ENCODE data around the gene UGT2B17.
"Not testable (repeated sequence)": the region's sequence is repeated elsewhere in the genome, so short reads cannot be mapped to it uniquely, and the experiment has no call there.

The UGT2B17 gene

GRCh38 chr4:68576272-68577125 is at the start of gene UGT2B17:
TSS of gene UGT2B17 (minus strand) at chr4:68576322. CDS start at chr4:68568484, 7,838 bp downstream.
- no peak for DNase-seq

DNA sequence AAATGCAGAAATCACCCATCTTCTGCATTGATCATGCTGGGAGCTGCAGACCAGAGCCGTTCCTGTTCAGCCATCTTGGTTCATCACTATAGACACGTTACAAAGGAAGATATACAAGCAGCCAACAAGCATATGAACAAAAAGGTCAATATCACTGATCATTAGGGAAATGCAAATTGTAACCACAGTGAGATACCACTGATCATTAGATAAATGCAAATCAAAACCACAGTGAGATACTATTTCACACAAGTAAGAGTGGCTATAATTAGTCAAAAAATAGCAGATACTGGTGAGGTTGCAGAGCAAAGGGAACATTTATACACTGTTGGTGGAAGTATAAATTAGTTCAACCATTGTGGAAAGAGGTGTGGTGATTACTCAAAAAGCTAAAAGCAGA is 46.6 kb upstream of the UGT2B17 start:
- DNase-seq: not testable (repeated sequence)

DNA sequence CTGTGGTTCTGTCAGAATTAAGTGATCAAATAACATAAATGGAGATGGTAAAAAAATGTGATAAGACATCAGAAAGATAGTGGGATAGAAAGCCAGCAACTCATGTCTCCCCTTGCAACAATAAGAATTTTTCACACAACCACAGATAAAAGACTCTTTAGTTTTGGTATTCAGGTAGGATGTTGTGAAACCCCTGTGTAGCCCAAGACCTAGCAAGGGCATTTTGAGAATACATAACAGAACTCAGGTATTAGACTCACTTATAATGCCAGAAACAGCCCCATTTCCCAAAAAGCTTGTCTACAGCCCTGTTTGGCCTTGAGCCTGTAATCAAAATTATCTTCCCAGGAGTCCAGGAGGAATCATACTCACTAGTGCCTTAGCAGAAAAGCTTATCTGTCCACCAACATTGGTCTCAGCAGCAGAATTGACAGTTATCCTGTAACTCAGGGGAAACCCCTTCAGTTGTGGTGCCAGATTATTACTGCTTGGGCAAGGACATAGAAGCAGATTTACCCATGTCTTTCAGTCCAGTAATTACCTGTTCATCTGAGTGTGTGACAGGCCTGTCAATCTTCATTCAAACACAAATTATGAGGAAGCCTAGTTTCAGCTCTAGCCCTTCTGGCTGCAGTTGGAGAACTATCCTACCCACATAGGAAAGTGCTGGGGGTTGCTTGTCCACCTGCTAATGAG is 41.0 kb upstream of the UGT2B17 start:
- no peak for DNase-seq

DNA sequence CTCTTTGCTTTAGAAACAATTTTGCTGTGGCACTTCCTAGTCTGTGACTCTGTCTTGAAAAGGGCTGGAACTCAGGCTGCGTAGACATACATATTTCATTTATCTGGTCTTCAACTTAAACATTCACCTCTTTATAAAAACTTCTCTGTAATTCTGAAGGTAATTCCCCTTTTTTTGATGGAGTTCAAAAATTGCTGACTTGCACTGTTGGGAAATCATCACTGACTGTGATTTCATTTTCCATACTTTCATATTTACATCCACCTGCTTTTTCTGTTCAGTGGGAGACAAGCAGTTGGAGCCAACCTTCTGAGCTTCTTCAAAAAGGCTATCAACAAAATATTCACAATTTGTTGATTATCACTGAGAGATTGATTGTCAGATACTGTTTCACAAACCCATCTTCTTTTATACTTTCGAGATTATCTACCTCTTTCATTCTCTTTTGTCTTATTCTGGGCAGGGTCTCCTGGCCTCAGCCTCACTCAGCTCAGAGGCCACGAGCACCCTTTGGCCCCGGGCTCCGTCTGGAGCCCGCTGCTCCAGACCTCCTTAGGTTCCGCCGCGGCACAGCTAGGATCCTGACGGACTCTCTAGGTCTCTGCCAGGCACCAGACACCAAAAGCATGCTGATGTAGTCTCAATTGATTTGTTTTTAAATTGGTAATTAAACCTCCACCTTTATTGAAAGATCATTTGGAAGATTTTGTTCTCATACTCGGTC is 39.7 kb upstream of the UGT2B17 start:
- DNase-seq: no peak

GRCh38 chr4:68613752-68614151 is 37.6 kb upstream of the UGT2B17 start:
- DNase-seq: no peak

DNA sequence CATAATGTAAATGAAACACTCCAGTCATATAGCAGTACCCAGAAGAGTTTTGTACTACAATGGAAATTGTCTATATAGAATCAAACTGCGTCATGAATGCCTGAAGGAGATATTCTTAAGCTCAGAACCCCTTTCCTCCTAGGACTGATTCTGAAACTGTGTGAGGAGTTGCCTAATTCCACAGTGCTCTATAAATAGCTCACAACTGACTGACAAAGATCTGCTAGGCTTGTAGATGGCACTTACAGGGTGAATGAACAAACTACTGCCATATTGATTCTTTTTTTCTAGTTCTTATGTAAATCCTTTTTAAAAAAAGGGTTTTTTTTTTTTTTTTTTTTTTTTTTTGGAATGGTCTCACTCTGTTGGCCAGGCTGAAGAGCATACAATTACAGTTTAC is 30.1 kb upstream of the UGT2B17 start:
- no peak for DNase-seq

GRCh38 chr4:68599150-68599549 is 23.0 kb upstream of the UGT2B17 start:
- DNase-seq: no peak

DNA sequence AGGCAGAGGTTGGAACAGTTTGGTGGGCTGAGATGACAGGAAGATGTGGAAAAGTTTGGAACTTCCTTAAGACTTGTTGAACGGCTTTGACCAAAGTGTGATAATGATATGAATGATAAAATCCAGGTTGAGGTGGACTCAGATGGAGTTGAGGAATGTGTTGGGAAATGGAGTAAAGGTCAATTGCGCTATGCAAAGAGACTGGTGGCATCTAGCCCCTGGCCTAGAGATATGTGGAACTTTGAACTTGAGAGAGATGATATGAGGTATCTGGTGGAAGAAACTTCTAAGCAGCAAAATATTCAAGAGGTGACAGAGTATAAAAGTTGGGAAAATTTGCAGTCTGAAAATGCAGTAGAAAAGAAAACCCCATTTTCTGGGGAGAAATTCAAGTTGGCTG is 21.4 kb upstream of the UGT2B17 start:
- no peak for DNase-seq

DNA sequence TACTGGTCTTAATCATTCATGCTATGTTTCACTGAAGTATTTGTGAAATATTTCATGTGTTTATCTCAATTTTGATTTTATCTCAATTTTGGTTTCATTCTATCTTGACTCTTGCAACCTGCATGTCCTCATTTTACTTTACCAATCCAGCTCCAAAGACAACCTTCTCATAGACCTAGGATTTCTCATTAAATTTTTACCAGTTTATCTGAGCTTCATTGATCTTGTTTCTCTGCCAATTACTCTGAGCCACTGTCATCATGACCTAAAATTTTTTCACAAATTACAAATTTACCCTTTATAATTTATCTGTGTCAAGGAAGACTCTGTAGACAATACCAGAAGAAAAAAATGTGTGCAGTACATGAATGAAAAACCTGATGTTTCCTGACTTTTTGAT is 18.6 kb upstream of the UGT2B17 start:
- no peak for DNase-seq

DNA sequence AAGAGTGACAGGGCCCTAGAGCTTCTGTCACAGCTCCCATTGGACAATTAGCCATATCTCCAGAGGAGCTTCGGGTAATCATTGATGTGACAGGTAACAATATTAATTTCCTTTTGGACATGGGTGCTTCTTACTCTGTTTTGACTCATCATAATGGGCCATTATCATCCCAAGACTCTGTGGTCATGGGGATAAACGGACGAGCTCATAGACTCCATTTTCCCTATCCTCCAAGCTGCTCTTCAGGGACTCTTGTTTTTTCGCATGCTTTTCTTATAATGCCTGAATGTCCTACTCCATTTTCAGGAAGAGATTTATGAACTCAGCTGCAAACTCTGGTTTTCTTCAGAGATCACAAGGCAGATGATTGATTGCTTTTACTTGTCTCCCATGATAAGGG is 17.0 kb upstream of the UGT2B17 start:
- DNase-seq: no peak

DNA sequence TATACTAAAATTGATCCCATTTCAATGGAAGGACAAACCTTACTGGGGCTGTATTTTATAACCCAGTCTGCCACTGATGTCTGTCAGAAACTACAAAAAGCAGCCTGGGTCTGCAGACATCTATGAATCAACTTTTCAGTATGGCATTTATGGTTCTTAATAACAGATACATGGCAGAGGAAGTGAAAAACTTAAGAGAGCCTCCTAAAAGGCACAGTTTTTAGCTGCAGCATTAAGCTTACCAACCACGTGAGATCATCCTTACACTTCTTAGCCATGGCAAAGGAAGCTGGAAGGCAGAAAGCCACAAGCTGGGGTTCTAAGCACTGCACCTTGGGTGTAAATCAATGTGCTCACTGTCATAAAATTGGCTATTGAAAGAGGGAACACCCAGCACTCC is 16.6 kb upstream of the UGT2B17 start:
- no peak for DNase-seq

DNA sequence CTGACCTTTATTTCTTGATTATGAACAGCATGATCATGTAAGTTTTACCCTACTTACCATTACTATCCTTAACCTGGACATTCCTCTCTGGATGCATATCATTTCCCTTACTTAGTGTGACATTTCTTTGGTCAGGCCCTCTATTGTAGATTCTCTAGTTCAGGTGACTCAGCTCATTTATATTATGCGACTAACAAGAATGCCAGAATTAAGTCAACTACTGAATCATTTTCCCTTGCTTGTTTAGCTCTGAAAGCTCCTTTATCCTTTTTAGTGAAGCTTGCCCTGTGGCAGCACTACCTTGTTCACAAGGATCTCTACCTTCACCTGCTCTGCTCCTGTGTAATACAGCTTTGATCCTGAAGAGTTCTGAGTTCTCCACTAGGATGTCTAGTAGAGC is 15.1 kb upstream of the UGT2B17 start:
- no peak for DNase-seq

- no peak for DNase-seq
Observed at GRCh38 chr4:68589790-68590189, 13.7 kb upstream of the UGT2B17 start.

DNA sequence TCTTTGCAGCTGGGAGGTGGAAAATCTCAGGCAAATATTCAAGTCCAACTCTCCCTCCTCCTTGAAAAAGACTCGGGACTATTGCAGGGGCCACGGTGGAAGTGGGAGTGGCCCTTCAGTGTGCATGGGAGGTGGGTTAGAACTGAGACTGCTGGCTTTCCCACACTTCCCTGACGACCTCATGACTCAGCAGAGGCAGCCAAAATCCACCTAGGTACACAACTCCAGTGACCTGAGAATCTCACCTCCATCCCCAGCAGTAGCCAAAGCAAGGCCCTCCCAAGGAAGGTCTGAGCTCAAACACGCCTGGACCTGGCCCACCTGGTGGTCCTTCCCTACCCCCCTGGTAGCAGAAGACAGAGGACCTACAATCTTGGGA is 6.2 kb upstream of the UGT2B17 start:
- no peak for DNase-seq

DNA sequence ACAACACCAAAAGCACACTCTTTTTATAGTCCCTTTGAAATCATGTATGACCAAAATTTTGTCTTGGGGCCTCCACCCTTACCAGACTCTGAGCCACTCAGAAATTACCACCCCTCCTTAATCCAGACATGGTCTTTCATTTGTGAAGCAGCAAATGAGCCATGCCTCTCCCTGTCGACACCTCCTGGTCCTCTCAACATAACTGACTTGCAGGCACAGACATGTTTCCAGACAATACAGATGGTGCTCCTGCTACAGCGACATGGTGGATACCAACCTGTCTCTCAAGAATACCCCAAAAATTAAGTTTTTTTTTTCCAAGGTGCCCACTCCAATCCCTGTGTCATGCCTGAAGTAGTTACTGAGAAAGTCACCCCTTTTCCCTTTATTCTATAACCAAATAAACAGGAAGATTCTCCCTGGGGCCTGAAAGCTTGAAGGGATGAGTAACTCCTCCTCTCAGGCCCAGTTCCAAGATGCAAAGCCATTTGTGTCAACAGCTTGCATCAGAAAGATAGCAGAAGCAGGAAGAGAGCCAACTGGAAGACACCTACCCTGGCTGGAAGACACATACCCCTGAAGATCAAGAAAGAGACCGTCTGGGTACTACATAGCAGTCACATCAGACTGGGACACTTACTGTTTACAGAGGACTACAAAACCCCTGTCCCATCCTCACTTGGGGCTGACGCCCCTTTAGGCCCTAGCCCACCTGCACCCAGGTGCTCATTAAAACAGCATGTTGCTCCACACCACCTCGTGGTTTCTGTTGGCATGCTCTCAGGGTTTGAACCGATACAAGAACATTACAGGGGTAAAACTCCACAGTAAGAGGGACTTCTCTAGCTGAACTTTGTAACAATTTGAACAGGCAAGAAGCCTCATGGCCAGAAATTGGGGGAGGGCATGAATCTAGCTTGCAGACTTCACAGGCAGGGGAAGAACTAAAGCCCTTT is 5.5 kb upstream of the UGT2B17 start:
- DNase-seq: no peak

DNA sequence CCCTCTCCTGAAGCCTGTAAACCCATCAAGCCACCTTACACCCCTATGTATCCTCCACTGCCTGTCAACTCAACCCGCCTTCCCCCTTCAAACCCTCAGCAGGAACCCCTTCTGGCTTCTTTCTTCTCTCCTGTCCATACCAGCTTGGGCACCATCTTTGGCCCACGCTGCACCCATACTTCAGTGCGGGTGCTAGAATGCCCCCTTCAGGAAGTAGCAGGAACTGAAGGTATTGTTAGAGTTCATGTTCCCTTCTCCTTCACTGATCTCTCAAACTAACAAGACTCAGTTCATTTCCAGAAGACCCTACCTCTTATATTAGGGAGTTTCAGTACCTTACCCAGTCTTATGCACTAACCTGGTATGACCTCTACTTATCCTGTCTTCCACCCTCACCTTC is 1.5 kb upstream of the UGT2B17 start:
- no peak for DNase-seq

- DNase-seq: not testable (repeated sequence)
Observed at GRCh38 chr4:68575636-68576035, 486 bp downstream of the UGT2B17 start.

DNA sequence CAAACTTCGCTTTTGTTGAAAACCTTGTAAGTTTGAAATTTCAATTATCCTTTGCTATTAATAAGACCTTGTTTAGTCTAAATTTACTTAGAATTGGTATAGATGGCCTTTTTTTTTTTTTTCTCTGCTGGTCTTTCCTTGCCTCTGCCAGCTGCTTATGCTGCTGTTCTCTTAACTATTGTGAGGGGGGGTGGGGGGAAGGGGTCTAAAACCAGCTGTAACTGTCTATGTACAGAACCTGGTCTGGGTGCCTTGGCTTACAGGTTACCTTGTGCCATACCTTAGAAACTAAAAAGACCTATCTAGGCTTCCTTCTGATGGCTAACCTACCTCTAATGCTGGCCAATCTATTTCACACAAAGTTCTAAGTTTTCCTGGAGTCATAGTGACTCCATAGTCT is 1.0 kb downstream of the UGT2B17 start:
- DNase-seq: no peak

DNA sequence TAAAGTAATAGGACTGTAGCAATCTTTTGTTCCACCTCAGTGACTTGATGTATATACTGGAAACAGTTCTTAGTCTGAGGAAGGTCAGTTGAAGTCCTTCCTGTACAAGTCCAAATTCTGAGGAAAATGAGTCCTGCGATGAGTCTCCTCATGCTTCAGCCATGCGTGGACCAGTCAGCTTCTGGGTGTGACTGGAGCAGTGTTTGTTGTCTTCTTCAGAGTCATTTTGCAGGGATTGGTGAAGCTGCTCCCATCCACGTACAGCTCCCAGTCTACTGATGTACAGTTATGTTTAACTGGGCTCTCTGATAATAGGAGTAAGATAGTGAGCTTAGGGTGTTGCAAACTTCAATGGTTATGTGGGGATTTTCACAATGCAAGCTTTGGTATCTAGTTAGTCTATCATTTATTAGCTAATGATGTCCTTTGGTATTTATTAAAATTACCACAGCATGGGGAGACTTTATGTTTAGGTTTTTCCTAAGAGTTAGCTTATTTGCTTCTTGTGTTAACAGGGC is 3.4 kb downstream of the UGT2B17 start:
- DNase-seq: no peak

DNA sequence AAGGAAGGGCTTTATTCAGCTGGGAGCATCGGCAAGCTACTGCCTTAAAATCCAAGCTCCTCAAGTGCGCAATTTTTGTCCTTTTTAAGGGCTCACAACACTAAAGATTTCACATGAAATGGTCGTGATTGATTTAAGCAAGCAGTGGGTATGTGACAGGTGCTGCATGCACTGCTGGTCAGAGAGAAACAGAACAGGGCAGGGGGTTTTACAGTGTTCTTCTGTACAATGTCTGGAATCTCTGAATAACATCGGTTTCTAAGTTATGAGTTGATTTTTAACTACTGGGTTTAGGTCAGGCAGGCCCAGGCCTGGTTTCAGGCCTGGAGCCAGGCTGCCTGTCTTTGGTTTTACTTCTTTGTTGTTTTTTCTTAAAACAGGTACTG is 6.0 kb downstream of the UGT2B17 start:
- DNase-seq: no peak

DNA sequence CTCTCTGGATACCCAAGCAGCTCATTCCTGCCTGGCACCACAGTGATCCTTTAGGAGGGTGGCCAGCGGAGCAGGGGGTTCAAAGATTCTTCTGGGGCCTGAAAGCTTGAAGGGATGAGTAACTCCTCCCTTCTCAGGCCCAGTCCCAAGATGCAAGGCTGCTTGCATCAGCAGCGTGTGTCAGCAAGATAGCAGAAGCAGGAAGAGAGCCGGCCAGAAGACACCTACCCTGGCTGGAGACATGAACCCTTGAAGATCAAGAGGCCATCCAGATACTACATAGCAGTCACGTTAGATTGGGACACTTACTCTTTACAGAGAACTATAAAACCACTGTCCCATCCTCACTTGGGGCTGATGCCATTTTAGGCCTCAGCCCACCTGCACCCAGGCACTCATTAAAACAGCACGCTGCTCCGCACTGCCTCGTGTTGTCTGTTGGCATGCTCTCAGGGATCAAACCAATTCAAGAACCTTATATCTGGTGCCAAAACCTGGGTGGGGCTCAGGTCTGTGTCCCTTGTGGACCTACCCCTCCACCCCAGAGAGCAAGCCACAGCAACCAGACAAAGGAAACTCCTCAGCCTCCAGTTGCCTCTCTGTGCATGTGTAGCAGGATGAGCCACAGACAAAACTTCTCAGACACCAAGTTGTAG is 6.5 kb downstream of the UGT2B17 start:
- DNase-seq: no peak

DNA sequence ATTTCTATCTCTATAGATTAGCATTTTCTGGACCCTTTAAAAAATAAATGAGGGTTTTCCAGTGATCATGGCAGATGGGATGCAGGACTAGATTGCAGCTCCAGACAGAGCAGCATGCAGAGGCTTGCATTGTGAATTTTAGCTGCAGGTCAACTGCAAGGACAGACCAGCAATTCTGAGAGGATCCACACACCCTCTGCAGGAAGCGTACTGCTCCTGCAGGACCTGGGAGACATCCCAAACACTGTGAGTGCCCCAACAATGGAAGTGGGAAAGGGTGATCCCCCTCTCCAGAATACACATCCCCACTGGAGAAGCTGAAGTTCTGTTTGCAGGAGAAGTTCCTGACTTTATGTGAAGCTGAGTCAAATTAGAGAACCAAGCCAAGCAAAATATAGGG is 7.1 kb downstream of the UGT2B17 start:
- not testable (repeated sequence) for DNase-seq
